ENCODE measurements around the gene HNF4A. TPM values are rescaled to one million over a fixed set of nuclear protein-coding genes. Genes with fewer than 3 reads are reported as not detected.

HNF4A gene
- total and polyA plus RNA-seq, 2 of the 13 experiments (the other 11 are each of a cell fraction or from before 2014, with no cell fraction given) = 80.9 to 169 TPM

DNA sequence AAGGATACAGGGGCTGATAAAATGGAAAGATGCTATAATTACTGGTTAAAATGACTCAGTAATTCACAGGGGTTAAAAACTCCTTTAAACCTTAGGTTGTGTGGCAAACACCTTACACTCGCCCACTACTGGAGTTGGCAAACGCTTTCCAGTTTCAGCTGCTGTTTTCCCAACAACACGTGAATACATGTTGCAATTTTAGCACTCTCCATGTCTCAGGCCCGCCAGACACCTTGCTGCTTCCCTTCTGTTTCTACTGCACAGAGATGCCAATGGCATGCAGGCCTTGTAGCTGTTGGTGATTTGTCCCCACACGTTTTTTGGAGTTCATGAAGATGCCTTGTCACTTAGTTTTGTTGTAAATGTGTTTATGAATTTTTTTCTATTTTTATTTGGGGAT, 114.8 kb downstream of the HNF4A start:
- Histone ChIP-seq H3K79me2 (ENCODE audit: insufficient read depth, low read length) (no peaks in the 10 kb centered on the region), H3K4me3 (replicated peaks in 1 of 3; ENCODE audit: insufficient read depth in 1 of 3, low read depth in 2 of 3, low read length in 3 of 3) (no peak overlapping the region), H2AFZ (ENCODE audit: low read length) (no peak overlapping the region), H3K36me3 (replicated peaks in 1 of 2; ENCODE audit: control insufficient read depth in 1 of 2, insufficient read depth in 2 of 2, low read length in 2 of 2) (no peaks in the 10 kb centered on the region), H3K27ac (ENCODE audit: extremely low read length, insufficient read depth, low read length) (no peak overlapping the region), H4K20me1 (ENCODE audit: insufficient read depth, low read length) (no peaks in the 10 kb centered on the region), H3K9me3 (ENCODE audit: low read length) (no peaks in the 10 kb centered on the region), H3K9ac (ENCODE audit: insufficient read depth, low read depth, low read length) (no peak overlapping the region), H3K27me3 (ENCODE audit: control insufficient read depth in 1 of 2, insufficient read depth in 2 of 2, low read length in 2 of 2) (no peaks in the 10 kb centered on the region; a peak in 1 of 5 replicates), H3K4me1 (ENCODE audit: insufficient read depth, low read length) (peaks cover 53% of the 10 kb centered on the region), H3K4me2 (ENCODE audit: low read depth, low read length) (no peak overlapping the region)
- no peak for DNase-seq (ENCODE audit: low spot score)
- ChIA-PET CTCF (ENCODE audit: low intra/inter-chr PET ratio, low total read pairs) (interaction anchor here (0.7 to 2.7 kb wide), 4 partner anchors 86 to 354 kb away, joined by 3 to 36 read pairs (median 18); no protein-coding TSS in a partner anchor), POLR2A (interaction anchor here (2.3 kb wide), 1 partner anchor 76 kb away, joined by 11 read pairs; no protein-coding TSS in a partner anchor)
- ATAC-seq = no peak
- 22% methylated on average over 5 of the region's 5 CpGs for WGBS (ENCODE audit: low lambda C conversion rate)
- intact Hi-C loops (cut with micrococcal nuclease; ENCODE audit: unreplicated experiment) (loop anchor here (2.0 kb wide), 1 partner anchor 76 kb away; no protein-coding TSS in a partner anchor), in situ Hi-C loops (cut with HindIII; ENCODE audit: extremely low pct_ligation_motif_present, low pct_unique_long_range_greater_than_20kb) (loop anchor here (5.0 to 10.0 kb wide), 3 partner anchors 158 to 356 kb away; partner anchors contain the start of gene FITM2)
- BruUV-seq (replicated peaks) = no TSS peak
- FAIRE-seq = no peak
- TF ChIP-seq NKX3-1 (CRISPR knock-in tag; IDR thresholded peaks at IDR 0.05) (no peak), BHLHE40 (IDR thresholded peaks at IDR 0.05; ENCODE audit: low read length) (peak; percentile 65), HOXA5 (CRISPR knock-in tag; IDR thresholded peaks at IDR 0.05) (no peak), CEBPB (IDR thresholded peaks at IDR 0.05; ENCODE audit: borderline replicate concordance, low read depth, low read length) (peak; percentile 38), ZNF557 (CRISPR knock-in tag; IDR thresholded peaks at IDR 0.05) (no peak)
- TF ChIP-seq, protein P1, sequence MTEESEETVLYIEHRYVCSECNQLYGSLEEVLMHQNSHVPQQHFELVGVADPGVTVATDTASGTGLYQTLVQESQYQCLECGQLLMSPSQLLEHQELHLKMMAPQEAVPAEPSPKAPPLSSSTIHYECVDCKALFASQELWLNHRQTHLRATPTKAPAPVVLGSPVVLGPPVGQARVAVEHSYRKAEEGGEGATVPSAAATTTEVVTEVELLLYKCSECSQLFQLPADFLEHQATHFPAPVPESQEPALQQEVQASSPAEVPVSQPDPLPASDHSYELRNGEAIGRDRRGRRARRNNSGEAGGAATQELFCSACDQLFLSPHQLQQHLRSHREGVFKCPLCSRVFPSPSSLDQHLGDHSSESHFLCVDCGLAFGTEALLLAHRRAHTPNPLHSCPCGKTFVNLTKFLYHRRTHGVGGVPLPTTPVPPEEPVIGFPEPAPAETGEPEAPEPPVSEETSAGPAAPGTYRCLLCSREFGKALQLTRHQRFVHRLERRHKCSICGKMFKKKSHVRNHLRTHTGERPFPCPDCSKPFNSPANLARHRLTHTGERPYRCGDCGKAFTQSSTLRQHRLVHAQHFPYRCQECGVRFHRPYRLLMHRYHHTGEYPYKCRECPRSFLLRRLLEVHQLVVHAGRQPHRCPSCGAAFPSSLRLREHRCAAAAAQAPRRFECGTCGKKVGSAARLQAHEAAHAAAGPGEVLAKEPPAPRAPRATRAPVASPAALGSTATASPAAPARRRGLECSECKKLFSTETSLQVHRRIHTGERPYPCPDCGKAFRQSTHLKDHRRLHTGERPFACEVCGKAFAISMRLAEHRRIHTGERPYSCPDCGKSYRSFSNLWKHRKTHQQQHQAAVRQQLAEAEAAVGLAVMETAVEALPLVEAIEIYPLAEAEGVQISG (CRISPR knock-in tag; IDR thresholded peaks at IDR 0.05) = no peak
- TF ChIP-seq, protein P2, sequence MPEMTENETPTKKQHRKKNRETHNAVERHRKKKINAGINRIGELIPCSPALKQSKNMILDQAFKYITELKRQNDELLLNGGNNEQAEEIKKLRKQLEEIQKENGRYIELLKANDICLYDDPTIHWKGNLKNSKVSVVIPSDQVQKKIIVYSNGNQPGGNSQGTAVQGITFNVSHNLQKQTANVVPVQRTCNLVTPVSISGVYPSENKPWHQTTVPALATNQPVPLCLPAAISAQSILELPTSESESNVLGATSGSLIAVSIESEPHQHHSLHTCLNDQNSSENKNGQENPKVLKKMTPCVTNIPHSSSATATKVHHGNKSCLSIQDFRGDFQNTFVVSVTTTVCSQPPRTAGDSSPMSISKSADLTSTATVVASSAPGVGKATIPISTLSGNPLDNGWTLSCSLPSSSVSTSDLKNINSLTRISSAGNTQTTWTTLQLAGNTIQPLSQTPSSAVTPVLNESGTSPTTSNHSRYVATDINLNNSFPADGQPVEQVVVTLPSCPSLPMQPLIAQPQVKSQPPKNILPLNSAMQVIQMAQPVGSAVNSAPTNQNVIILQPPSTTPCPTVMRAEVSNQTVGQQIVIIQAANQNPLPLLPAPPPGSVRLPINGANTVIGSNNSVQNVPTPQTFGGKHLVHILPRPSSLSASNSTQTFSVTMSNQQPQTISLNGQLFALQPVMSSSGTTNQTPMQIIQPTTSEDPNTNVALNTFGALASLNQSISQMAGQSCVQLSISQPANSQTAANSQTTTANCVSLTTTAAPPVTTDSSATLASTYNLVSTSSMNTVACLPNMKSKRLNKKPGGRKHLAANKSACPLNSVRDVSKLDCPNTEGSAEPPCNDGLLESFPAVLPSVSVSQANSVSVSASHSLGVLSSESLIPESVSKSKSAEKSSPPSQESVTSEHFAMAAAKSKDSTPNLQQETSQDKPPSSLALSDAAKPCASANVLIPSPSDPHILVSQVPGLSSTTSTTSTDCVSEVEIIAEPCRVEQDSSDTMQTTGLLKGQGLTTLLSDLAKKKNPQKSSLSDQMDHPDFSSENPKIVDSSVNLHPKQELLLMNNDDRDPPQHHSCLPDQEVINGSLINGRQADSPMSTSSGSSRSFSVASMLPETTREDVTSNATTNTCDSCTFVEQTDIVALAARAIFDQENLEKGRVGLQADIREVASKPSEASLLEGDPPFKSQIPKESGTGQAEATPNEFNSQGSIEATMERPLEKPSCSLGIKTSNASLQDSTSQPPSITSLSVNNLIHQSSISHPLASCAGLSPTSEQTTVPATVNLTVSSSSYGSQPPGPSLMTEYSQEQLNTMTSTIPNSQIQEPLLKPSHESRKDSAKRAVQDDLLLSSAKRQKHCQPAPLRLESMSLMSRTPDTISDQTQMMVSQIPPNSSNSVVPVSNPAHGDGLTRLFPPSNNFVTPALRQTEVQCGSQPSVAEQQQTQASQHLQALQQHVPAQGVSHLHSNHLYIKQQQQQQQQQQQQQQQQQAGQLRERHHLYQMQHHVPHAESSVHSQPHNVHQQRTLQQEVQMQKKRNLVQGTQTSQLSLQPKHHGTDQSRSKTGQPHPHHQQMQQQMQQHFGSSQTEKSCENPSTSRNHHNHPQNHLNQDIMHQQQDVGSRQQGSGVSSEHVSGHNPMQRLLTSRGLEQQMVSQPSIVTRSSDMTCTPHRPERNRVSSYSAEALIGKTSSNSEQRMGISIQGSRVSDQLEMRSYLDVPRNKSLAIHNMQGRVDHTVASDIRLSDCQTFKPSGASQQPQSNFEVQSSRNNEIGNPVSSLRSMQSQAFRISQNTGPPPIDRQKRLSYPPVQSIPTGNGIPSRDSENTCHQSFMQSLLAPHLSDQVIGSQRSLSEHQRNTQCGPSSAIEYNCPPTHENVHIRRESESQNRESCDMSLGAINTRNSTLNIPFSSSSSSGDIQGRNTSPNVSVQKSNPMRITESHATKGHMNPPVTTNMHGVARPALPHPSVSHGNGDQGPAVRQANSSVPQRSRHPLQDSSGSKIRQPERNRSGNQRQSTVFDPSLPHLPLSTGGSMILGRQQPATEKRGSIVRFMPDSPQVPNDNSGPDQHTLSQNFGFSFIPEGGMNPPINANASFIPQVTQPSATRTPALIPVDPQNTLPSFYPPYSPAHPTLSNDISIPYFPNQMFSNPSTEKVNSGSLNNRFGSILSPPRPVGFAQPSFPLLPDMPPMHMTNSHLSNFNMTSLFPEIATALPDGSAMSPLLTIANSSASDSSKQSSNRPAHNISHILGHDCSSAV (CRISPR knock-in tag; IDR thresholded peaks at IDR 0.05; ENCODE audit: borderline replicate concordance) = no peak
